Choroid plexus epithelial cell (primary cell): ENCODE results near the gene RASGRP1.

Source experiments
- DNase-seq: peaks from one replicate; pipeline ENCODE4 v3.0.0-alpha.2; 2010; ENCODE audit warnings: low read depth
- H3K4me3 ChIP-seq: 2 replicates; pipeline ENCODE4 v1.5.1; 2011; ENCODE audit warnings: low read depth, mild to moderate bottlenecking, control low read depth, low read length, moderate library complexity
- TF ChIP-seq, protein P1 (sequence below): conservative IDR thresholded peaks from 2 replicates; pipeline ENCODE4 v1.5.1; 2011; ENCODE audit warnings: low read depth, mild to moderate bottlenecking, control low read depth, inconsistent platforms, low read length, moderate library complexity

RASGRP1 gene

DNA sequence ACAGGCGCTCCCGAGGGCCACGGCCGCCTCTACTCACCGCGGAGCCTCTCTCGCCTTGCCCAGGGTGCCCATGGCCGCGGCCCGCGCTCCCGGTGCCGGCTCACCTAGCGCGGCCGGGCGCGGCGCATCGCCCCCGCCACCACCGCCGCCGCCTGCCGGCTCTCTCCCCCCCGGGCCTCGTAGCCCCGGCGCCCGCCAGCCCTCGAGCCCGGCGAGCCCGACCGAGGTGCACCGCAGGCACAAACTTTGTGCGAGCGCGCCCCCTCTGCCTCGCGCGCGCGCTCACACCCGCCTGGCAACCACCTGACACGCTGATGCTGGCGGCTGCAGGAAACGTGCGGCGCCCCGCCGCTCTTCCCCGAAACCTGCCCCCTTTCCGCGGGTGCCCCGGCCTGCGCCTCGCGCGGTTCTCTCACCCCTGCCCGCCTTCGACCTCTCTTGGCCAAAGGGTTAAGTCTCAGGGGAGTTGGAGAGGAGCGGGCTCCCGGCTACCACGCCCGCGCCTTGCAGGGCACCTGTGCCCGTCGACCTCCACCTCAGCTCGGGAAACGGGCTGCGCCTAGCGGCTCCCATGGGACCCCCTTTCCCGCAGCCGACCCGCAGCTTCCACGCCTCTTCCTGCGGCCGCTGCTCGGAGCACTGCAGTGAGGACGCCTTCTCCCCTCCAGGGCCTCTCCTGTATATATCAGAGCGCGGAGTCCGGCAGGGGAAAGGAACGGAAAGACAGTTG is at the start of gene RASGRP1:
Gene RASGRP1 (minus strand): TSS at position 258 of the 730 bp plus-strand sequence. CDS start 186 bp downstream, at position 72.
- H3K4me3 ChIP-seq, result peak within 1 kb of the TSS; percentile 55
- TF ChIP-seq, protein P1, sequence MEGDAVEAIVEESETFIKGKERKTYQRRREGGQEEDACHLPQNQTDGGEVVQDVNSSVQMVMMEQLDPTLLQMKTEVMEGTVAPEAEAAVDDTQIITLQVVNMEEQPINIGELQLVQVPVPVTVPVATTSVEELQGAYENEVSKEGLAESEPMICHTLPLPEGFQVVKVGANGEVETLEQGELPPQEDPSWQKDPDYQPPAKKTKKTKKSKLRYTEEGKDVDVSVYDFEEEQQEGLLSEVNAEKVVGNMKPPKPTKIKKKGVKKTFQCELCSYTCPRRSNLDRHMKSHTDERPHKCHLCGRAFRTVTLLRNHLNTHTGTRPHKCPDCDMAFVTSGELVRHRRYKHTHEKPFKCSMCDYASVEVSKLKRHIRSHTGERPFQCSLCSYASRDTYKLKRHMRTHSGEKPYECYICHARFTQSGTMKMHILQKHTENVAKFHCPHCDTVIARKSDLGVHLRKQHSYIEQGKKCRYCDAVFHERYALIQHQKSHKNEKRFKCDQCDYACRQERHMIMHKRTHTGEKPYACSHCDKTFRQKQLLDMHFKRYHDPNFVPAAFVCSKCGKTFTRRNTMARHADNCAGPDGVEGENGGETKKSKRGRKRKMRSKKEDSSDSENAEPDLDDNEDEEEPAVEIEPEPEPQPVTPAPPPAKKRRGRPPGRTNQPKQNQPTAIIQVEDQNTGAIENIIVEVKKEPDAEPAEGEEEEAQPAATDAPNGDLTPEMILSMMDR, result peak; percentile 34
- peak; percentile 50 for DNase-seq

DNA sequence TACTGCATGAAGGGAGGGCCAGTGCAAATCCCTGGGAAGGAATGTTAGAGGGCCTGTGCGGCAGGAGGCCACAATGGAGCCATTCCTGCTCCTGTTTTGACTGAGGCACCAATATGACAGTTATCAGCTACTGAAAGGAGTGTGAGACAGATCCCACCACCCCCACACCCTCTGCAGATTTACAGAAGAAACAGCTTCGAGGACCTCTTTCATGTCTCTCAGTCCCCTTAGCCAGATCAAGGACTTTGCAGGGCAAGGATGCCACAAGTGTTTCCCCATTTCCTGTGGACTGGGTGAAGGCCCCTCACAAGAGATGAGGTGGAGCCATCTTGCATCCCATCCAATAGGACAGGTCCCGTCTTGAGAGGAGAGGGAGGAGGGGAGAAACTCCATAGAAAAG is 48.5 kb upstream of the RASGRP1 start:
- DNase-seq, result no peak
- TF ChIP-seq, protein P1, result no peak
- H3K4me3 ChIP-seq, result no peak overlapping the region

DNA sequence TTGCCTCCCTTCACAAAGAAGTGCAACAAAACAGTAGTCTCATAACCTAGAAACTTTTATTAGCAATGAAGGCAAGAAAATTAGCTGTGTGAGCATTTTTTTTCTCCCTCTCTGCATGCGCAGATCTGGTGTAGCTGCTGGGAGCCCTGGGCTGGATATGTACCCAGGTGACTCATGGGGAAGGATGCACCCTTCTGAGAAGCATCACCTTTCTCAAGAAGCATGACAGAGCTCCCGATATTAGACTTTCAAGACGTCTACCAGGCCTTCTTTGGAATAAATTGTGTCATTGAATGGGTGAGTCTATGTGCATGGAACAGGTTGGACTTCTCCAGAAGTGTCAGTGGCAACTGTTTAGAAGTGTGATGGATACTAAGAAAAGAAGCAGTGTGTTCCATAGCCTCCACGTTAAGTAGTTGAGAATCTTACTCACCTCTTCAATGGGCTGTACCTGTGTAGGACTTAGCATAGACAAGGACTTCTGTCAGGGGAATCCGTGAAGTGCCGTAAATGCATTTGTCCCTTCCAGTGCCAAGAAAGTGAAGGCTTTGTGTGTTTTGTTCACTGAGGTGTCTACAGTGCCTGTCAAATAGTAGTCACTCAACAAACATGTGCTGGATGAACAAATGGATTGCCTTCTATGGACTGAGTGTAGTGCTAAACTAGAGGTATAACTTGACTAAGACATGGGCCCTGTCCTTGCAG is 47.7 kb upstream of the RASGRP1 start:
- no peak overlapping the region for H3K4me3 ChIP-seq
- TF ChIP-seq, protein P1, result no peak

DNA sequence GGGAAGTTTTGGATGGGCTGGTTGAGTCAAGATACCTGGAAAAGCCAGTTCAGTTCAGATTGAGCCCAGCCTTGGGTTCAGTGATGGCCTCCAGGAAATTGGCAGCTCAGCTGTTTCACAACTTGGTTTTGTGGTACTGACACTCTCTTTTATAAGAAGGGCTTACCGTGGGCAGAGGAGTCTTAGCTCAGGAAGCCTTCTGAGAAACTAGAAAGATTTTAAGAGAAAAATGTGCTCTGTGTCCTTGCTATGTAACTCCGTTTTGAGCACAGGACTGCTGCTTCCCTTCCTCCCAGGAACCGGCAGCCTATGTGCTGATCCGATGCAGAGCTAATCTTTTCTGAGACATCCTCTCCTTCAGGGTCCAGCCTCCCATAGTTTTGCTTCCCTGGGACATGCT is 46.6 kb upstream of the RASGRP1 start:
- no peak for DNase-seq
- TF ChIP-seq, protein P1, result no peak
- no peak overlapping the region for H3K4me3 ChIP-seq

More for the DNA sequence above, 47.7 kb upstream of the RASGRP1 start:
- DNase-seq, result no peak

DNA sequence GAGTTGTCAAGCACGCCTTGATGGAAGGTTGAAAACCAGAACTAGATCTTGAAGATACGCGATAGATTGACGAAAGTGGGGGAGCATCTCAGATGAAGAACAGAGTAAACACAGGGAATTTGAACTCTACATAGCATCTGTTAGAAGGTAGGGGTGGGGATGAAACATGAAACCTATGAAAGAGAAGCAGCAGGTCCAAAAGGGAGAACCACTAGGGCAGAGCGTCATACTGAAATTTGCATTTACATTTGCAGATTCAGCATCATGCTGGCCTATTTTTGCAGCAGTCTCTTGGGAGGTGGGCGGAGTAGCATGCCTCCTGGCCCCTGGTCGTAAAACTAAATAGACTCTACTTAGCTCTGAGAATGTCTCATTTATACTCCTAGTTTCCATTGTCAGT is 46.1 kb upstream of the RASGRP1 start:
- TF ChIP-seq, protein P1, result no peak
- no peak for DNase-seq
- no peak overlapping the region for H3K4me3 ChIP-seq

DNA sequence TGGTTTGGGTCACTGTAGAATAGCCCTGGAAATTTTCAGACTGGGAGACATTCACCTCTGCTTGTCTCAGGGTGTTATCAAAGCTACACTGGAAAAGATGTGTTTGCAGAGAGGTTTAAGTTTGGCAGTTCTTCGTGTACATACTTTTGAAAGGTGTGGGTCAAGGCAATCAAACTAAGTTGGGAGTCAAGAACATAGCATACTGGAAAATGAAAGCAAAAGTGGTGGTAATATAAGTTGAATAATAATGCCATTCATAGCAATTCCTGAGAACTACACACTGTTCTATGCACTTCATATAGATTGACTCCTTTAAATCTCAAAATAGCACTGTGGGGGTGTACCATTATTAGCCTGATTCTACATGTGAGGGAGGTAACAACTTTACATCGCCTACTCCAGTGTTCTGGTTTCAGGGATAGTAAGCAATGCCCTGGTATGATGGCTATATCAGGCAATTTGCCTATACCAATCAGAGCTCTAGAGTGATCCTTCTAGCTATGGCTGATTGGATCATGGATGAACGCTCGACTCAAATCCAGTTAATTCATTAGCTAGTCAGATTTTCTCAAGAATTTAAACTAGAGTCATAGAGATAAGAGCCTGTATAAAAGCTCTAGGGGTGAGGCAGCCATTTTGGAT is 44.6 kb upstream of the RASGRP1 start:
- DNase-seq, result no peak
- H3K4me3 ChIP-seq, result no peak overlapping the region
- TF ChIP-seq, protein P1, result no peak
